GM12801 (cell line): ENCODE results near the gene ZFP3.

ENCODE experiments used
- CTCF ChIP-seq: IDR thresholded peaks from one replicate; pipeline ENCODE4 v1.5.1; 2011; ENCODE audit warnings: control low read depth; ENCODE audit not compliant: insufficient read length; ENCODE audit errors: extremely low read depth

ZFP3 gene

GRCh38 chr17:5118219-5118618 lies 40.0 kb downstream of the ZFP3 start:
- TF ChIP-seq CTCF, result no peak

GRCh38 chr17:5120036-5120435 lies 41.8 kb downstream of the ZFP3 start:
- no peak for TF ChIP-seq CTCF

GRCh38 chr17:5121186-5121841 lies 43.0 kb downstream of the ZFP3 start:
- TF ChIP-seq CTCF, result no peak

- TF ChIP-seq CTCF, result no peak
Measured at GRCh38 chr17:5122586-5123342, 44.5 kb downstream of the ZFP3 start.

- no peak for TF ChIP-seq CTCF
Measured at GRCh38 chr17:5123343-5124124, 45.3 kb downstream of the ZFP3 start.

GRCh38 chr17:5126719-5127488 lies 48.6 kb downstream of the ZFP3 start:
- TF ChIP-seq CTCF, result no peak

GRCh38 chr17:5127910-5128309 lies 49.6 kb downstream of the ZFP3 start:
- no peak for TF ChIP-seq CTCF
